GM12878 (cell line): ENCODE measurements around the gene SPDYE3. TPM values are rescaled to one million over a fixed set of nuclear protein-coding genes. Genes with fewer than 3 reads are reported as not detected.

Experiments used
- ATF7 ChIP-seq: fragments of 450-650 bp; IDR thresholded peaks from 2 replicates; pipeline ENCODE4 v1.6.1; 2016; ENCODE audit warnings: low read depth, mild to moderate bottlenecking
- BHLHE40 ChIP-seq, 2 experiments: fragments of 450-650 bp in 1 of 2; IDR thresholded peaks; 2 replicates each; pipeline ENCODE4 v1.6.1; 2011 to 2017; ENCODE audit warnings: low read depth in 2 of 2, borderline replicate concordance in 1 of 2, improper control_type of control experiment in 1 of 2, low read length in 1 of 2, mild to moderate bottlenecking in 1 of 2
- CHD2 ChIP-seq: IDR thresholded peaks from 2 replicates; pipeline ENCODE4 v1.6.1; 2011; ENCODE audit warnings: low read depth, low read length, improper control_type of control experiment, borderline replicate concordance
- EP300 ChIP-seq, 2 experiments: fragments of 150-350 bp in 1 of 2; IDR thresholded peaks; 2 replicates each; pipeline ENCODE4 v1.6.1; 2011 to 2012; ENCODE audit warnings: low read depth in 2 of 2, low read length in 2 of 2, borderline replicate concordance in 1 of 2, improper control_type of control experiment in 1 of 2, inconsistent platforms in 1 of 2; ENCODE audit not compliant: control insufficient read depth in 1 of 2
- JUND ChIP-seq: IDR thresholded peaks from 2 replicates; pipeline ENCODE4 v1.6.1; 2012; ENCODE audit warnings: low read depth, mild to moderate bottlenecking, low read length, improper control_type of control experiment, moderate library complexity
- MEF2B ChIP-seq: fragments of 450-650 bp; IDR thresholded peaks from 2 replicates; pipeline ENCODE4 v1.6.1; 2018; ENCODE audit warnings: mild to moderate bottlenecking, moderate library complexity; ENCODE audit not compliant: partially characterized antibody, poor library complexity, severe bottlenecking
- PAX5 ChIP-seq: IDR thresholded peaks from 2 replicates; pipeline ENCODE4 v1.6.1; 2011; ENCODE audit warnings: low read depth, low read length, borderline replicate concordance
- RB1 ChIP-seq: fragments of 450-650 bp; formaldehyde crosslinking; IDR thresholded peaks from 2 replicates; pipeline ENCODE4 v1.6.1; 2017; ENCODE audit warnings: mild to moderate bottlenecking, borderline replicate concordance
- RUNX3 ChIP-seq: IDR thresholded peaks from 2 replicates; pipeline ENCODE4 v1.6.1; 2012; ENCODE audit warnings: low read length, inconsistent platforms
- TBL1XR1 ChIP-seq: IDR thresholded peaks from 2 replicates; pipeline ENCODE4 v1.6.1; 2012; ENCODE audit warnings: low read depth, low read length, improper control_type of control experiment
- ZNF207 ChIP-seq: fragments of 450-650 bp; IDR thresholded peaks from 2 replicates; pipeline ENCODE4 v1.6.1; 2014; ENCODE audit warnings: antibody characterized with exemption, mild to moderate bottlenecking, borderline replicate concordance
- polyA plus RNA-seq, 11 experiments: library from polyadenylated mRNA; depleted of rRNA in 4 of 11; unstranded in 6 of 11; stranded (reverse) in 5 of 11; fragments of >200 nt; fragmentation: Nextera tagmentation in 4 of 11; fragmentation: Illumina TruSeq in 1 of 11; extraction: Ambion mirVana in 4 of 11; extraction: Trizol in 1 of 11; gene quantifications; 1 replicate in 1 of 11; 2 replicates in 10 of 11; pipeline versions ENCODE4 v1.2.1 to v1.2.3, GENCODE V29; 2011 to 2016; ENCODE audit warnings: inconsistent platforms in 2 of 11, missing spikeins in 2 of 11, low read depth in 1 of 11
- total RNA-seq, 4 experiments: library from RNA; depleted of rRNA in 3 of 4; stranded (reverse); fragments of >200 nt in 3 of 4; fragmentation: Illumina TruSeq in 1 of 4; extraction: Trizol in 1 of 4; gene quantifications; 2 replicates each; pipeline versions ENCODE4 v1.2.1 to v1.2.3, GENCODE V29; 2013 to 2021
- TF ChIP-seq, protein P1 (sequence below): IDR thresholded peaks from 2 replicates; pipeline ENCODE4 v1.6.1; 2012; ENCODE audit warnings: low read length, inconsistent platforms

The SPDYE3 gene
- total and polyA plus RNA-seq, 10 of the 15 experiments (the other 5 are each of a cell fraction or from before 2014, with no cell fraction given), result 0.03 to 9.4 (median 1.4) TPM; not detected in 4

DNA sequence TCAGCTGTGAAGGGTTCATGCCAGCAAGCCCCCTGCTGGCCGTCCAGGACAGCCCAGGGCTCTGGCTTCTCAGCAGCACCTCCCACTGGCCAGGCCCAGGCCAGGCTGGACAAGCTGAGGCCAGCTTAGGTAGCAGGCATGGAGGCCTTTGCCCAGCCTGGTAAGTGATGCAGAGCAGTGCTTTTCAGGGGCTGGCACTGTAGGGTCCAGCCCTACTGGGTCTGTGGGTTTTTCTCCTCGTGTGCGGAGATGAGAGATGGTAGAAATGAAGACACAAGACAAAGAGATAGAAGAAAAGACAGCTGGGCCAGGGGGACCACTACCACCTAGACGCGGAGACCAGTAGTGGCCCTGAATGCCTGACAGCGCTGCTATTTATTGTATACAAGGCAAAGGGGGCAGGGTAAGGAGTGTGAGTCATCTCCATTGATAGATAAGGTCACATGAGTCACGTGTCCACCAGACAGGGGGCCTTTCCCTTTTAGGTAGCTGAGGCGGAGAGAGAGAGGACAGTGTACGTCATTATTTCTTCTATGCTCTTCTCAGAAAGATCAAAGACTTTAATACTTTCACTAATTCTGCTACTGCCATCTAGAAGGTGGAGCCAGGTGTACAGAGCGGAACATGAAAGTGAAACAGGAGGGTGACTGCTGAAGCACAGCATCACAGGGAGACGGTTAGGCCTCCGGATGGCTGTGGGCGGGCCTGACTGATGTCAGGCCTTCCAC lies 37.2 kb downstream of the SPDYE3 start (continued):
- TF ChIP-seq ATF7, result peak; percentile 99
- peak; percentile 96 to 99 for TF ChIP-seq BHLHE40 (IDR thresholded peaks at IDR 0.05; ENCODE audit: borderline replicate concordance in 1 of 2, low read depth in 2 of 2, low read length in 1 of 2)
- peak; percentile 79 for TF ChIP-seq JUND
- TF ChIP-seq CHD2, result peak; percentile 40; the same call in 1 of the 2 replicates
- peak; percentile 60; the same call in 1 of the 2 replicates for TF ChIP-seq TBL1XR1
- peak; percentile 67; the same call in 1 of the 2 replicates for TF ChIP-seq RB1
- peak; percentile 38; the same call in 1 of the 2 replicates for TF ChIP-seq RUNX3
- TF ChIP-seq MEF2B, result peak; percentile 75
- TF ChIP-seq, protein P1, sequence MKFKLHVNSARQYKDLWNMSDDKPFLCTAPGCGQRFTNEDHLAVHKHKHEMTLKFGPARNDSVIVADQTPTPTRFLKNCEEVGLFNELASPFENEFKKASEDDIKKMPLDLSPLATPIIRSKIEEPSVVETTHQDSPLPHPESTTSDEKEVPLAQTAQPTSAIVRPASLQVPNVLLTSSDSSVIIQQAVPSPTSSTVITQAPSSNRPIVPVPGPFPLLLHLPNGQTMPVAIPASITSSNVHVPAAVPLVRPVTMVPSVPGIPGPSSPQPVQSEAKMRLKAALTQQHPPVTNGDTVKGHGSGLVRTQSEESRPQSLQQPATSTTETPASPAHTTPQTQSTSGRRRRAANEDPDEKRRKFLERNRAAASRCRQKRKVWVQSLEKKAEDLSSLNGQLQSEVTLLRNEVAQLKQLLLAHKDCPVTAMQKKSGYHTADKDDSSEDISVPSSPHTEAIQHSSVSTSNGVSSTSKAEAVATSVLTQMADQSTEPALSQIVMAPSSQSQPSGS, result peak; percentile 88
- peak; percentile 14; the same call in 1 of the 2 replicates for TF ChIP-seq PAX5
- TF ChIP-seq EP300 (IDR thresholded peaks at IDR 0.05; ENCODE audit: borderline replicate concordance in 1 of 2, control insufficient read depth in 1 of 2, low read depth in 2 of 2, low read length in 2 of 2), result peak; percentile 7 to 58; a peak in 2 of 4 replicates
- TF ChIP-seq ZNF207, result peak; percentile 89
